Stimulated activated CD4-positive, alpha-beta T cell treated with anti-CD3 and anti-CD28 coated beads, Interleukin-12 subunit alpha, Interleukin-12 subunit beta, amount 100 ng/mL, for 48 hours (primary cell): ENCODE measurements around the gene SLC7A7.
"Not testable (repeated sequence)": the region's sequence is repeated elsewhere in the genome, so short reads cannot be mapped to it uniquely, and the experiment has no call there.

Experiments
- DNase-seq, 3 donors: peaks; one replicate each; pipeline ENCODE4 v3.0.0-alpha.2; 2020; ENCODE audit warnings: low read depth in 2 of 3, low spot score in 1 of 3

The SLC7A7 gene

GRCh38 chr14:22844221-22845102 lies 29.2 kb upstream of the SLC7A7 start:
- DNase-seq: no peak

DNA sequence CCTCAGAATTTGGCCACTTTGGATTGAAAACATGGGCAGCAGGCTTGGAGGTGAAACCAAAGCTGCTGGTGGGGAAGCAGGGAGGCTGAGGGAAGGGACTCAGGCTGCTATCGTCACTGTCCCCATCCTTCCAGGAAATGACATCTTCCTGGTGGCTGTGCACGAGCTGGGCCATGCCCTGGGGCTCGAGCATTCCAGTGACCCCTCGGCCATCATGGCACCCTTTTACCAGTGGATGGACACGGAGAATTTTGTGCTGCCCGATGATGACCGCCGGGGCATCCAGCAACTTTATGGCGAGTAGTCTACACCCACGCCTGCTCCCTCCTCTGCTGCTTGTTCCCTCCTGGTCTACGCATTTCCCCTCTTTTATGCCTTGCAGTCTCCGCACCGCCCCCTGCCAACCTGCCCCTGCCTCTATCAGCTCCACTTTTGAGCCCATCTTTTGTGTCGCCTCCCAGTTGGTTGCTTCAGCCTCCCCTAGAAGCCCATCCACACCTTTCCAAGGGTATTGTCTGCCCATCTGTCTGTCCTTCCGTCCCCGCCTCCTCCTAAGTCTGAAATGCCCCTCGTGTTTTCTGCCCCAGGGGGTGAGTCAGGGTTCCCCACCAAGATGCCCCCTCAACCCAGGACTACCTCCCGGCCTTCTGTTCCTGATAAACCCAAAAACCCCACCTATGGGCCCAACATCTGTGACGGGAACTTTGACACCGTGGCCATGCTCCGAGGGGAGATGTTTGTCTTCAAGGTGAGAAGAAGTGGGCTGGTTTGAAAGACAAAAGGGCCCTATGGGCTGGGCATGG lies 28.1 kb upstream of the SLC7A7 start:
- DNase-seq: no peak

- DNase-seq: no peak
These were observed 27.2 kb upstream of the SLC7A7 start for GRCh38 chr14:22842211-22843122.

GRCh38 chr14:22841769-22842168 lies 26.5 kb upstream of the SLC7A7 start:
- DNase-seq: no peak

DNA sequence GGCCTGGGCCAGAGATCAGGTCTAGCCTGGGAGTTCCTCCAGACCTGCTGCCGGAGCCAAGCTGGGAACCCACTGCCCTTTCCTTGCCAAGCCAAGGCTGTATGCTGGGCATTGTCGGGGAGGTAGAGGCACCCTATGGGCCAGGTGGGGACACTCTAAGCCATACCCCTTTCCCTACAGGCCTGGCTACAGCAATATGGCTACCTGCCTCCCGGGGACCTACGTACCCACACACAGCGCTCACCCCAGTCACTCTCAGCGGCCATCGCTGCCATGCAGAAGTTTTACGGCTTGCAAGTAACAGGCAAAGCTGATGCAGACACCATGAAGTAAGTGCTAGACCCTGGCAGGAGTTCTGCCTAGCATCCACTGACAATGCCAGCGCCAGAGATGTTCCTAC lies 26.1 kb upstream of the SLC7A7 start:
- DNase-seq: no peak

DNA sequence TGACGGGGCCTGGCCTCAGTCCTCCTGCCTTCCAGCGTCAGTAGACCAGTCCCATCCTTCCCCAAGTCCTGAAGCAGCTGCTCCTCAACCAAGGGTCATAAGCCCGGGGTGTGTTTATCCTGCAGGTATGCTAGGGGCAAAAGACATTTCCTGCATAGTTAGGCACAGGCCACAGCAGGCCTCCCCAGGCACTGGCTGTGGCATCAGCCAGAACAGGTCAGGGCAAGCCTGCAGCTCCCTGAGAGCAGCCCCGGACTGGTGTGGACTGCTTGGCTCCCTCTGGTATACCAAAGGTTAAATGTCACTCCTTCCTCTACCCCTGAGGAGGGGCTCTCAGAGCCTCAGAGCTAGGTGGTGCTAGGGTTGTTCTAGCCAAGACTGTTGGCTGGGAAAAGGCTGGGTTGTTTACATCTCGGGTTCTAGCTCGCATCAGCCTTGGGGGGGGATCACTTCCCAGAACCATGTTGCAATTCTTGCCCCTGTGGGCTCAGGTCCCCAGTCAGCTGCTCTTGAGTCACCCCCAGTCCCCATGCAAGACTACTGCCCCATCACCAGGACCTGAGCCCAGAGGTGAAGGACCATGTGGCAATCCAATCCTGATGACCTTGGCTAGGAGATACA lies 24.0 kb upstream of the SLC7A7 start:
- no peak for DNase-seq

DNA sequence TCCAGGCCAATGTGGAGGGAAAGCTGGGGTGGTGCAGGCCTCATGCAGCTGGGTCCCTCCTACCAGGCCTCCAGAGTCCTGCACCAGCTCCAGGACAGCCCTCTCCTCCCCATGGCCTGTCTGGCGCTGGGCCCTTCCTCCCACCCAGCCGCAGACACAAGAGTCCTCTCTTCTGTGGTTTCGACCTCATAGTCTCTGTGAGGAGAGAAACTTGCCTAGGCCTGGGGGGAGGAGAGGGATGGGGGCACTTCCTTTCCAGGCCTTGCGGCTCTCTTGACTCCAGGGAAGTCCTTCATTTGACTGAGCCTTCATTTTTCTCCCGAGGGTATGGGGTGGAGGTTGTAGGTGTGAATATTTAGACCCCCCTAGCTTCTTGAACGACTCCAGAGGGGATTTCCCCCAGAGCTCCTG lies 23.4 kb upstream of the SLC7A7 start:
- DNase-seq: no peak

DNA sequence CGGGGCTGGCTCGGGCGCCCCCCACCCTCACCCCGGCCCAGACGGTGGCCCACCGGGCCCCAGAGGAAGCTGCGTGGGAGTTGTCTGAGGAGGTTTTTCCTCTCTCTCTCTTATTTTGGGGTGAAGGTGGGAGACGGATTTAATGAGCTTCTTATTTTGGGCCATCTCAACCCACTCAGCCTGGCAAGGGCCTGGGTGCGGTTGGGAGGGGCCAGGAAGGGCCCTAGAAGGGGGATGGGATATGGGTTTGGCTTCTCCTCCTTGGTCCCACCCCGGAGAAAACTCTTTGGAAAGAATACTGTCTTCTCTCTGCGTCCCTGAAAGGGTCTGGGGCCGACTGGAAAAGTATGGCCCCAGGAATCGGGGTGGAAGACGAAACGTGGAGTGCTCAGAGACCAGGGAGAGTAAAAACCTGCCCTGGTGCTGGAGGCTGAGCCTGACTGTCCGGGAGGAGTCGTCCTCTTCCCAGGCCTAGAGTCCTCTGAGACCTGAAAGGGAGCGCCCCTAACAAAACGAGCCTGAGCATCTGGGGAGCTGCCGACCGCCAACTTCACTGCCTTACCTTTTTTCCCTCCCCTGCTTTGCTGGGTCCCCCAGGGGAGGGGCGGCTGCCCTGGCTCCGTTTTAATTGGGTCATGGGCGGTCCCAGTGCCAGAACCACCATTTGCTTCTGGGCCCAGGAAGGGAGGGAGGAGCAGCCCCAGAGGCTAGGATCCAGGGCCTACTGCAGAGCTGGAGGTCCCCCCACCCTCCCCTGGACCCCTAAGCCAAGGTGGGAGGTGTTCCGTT lies 22.7 kb upstream of the SLC7A7 start:
- DNase-seq: no peak

DNA sequence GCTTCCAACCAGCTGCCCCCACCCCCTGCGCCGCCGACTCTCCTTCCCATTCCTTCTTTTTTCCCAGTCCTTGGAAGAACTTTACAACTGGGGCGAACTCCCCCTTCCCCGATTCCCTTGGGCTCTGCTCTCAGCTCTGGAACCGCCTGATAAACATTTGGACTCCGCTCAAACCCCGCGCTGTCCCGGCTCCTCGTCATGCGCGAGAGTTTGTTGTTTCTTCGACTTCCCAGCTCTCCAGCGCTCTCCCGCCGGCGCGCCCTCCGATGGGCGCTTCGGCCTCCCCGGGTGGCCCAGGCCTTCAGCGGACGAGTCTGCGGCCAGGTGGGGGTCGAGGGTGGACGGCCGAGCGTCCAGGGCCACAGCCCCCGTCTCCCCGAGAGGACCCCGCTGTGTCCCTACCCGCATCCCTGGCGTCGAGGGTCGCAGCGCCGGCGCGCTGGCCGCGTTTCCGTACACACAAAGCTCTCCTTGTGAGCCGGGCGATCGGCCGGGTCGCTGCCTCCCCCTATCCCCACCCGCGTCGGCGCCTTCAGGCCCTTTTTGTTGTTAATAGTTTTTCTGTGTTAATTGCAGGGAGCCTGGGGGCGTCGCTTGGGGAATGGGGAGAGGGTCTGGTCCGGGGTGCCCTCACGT lies 22.0 kb upstream of the SLC7A7 start:
- DNase-seq: no peak

DNA sequence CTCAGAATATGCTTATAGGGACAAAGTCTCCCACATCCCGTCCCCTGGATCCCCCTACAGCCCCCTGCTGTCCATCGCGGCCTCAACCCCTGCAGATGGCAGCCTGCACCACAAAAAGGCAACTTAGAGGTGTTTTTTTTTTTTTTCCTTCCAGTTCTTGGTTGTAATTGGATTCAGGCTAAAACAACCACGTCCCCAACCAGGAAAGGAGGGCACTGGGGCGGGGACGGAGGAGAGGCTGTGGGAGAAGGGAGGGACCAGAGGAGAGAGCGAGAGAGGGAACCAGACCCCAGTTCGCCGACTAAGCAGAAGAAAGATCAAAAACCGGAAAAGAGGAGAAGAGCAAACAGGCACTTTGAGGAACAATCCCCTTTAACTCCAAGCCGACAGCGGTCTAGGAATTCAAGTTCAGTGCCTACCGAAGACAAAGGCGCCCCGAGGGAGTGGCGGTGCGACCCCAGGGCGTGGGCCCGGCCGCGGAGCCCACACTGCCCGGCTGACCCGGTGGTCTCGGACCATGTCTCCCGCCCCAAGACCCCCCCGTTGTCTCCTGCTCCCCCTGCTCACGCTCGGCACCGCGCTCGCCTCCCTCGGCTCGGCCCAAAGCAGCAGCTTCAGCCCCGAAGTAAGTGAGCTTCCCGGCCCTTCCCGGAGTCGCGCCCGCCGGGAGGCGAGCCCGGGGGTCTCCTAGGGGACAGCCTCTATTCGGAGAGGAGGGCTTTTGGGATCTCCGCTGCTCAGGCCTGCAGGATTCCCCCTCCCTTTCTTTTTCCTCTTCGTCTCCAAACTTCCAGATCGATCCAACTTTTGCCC lies 21.3 kb upstream of the SLC7A7 start, which contains the start of gene MMP14:
Gene MMP14 (plus strand): TSS at position 285 of the 813 bp plus-strand sequence. CDS start 233 bp downstream, at position 518.
- DNase-seq: no peak

GRCh38 chr14:22835505-22835904 lies 20.3 kb upstream of the SLC7A7 start:
- DNase-seq: no peak

- DNase-seq: no peak
These were observed 15.3 kb upstream of the SLC7A7 start for GRCh38 chr14:22830443-22831010.

- DNase-seq: peak; percentile 80 to 84 (median 83)
These were observed 14.6 kb upstream of the SLC7A7 start, which contains the start of gene MRPL52 for GRCh38 chr14:22829661-22830442. Gene MRPL52 (plus strand): TSS chr14:22829887. CDS start chr14:22829913, 26 bp downstream.

GRCh38 chr14:22829076-22829660 lies 13.9 kb upstream of the SLC7A7 start:
- not testable (repeated sequence) for DNase-seq

DNA sequence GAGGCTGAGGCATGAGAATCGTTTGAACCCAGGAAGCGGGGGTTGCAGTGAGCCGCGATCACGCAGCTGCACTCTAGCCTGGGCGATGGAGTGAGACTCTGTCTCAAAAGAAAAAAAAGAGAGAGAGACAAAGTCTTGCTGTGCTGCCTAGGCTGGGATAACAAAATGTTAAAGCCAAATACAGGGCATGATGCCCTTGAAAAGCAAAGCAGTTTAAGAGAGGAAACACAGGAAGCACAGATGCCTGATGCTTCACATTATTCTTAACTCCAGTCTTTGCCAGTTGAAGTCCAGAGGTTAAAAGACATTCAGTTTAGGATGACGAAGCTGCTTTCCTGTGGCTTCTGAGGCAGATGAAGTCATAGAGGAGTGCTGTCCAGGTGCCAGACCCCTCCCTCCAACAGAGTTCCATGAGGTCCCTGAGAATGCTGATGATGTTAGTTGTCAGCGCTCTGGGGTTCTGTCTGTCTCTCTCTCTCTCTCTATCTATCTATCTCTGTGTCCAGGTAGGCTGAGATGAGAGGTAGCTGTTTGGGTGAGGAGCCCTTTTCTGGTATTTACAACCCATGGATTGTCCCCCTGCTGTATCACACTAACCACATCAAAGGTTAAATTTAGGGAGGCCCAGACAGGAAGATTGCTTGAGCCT lies 9.6 kb upstream of the SLC7A7 start:
- no peak for DNase-seq

DNA sequence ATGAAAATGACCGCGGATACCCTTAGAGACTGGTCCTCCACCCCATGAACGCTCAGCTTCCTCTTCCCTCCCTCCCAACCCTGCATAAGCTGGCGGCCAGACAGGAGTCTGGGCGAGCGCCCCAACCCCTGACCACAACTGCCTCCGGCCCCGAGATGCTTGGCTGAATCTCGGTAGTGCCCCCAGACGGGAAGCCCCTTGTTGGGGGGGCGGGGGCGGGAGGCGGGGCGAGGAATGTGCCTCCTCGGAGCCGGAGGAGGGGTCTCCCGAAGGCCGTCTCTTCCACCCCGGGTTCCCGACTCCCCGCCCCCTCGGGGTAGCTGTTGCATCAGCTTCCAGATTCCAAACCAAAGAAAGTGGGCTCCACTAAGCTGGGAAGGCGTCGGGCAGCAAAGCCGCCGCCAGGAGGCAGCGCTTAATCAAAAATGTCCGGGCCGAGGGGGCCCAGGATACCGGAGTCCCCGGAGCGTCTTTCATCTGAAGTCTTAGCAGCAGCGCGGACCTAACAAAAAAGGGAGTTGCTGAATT lies 7.4 kb upstream of the SLC7A7 start:
- peak; percentile 45 to 57 (median 50) for DNase-seq
